Stimulated activated CD4-positive, alpha-beta T cell treated with anti-CD3 and anti-CD28 coated beads, Interleukin-1b, Interleukin-23, amount 100 ng/mL, for 4 hours (primary cell): ENCODE results near the gene CCDC63.

Experiments used
- DNase-seq, 2 donors: peaks; one replicate each; pipeline ENCODE4 v3.0.0-alpha.2; 2020; ENCODE audit warnings: low read depth in 2 of 2

CCDC63 gene

DNA sequence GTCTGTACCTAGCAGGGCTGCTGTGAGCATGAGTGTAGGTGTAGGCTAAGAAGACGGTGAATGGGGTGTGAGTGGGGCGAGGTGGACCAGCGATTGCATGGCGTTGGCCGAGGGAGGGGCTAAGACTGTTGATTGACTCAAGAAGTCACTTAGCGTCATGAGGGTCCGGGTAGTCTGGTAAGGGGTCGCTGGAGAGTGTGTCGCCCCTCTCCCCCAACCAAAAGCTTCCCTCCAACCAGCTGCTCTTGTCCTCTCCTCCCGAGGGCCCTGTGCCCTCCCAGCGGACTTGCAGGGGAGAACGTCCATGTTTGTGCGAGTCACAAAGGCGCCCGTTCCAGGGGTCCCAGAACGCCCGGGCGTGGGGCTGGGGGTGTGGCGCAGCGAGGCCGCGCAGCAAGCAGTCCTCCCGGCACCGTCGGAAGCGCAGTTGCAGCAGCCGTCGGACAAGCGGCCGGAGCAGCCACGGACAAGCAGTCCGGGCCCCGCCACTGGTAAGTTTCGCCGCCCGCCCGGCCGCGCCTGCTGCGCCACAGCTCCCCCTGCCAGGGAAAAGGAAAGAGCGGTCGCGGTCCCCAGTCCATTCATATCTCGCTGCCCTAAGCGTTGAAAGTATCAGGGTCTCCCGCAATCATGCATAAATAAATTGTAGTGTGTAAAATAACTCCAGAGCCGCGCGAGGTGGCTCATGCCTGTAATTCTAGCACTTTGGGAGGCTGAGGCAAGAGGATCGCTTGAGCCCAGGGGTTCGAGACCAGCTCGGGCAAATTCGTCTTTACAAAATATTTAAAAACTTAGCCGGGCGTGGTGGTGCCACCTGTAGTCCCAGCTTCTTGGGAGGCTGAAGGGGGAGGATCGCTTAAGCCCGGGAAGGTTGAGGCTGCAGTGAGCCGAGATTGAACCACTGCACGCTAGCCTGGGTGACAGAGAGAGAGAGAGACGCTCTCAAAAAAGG, at the start of gene CCDC63:
TSS of gene CCDC63 (plus strand) at position 373 of the 952 bp plus-strand sequence. CDS start 5,968 bp downstream, outside the sequence.
- DNase-seq, result peak in 1 of 2 donors; percentile 25

DNA sequence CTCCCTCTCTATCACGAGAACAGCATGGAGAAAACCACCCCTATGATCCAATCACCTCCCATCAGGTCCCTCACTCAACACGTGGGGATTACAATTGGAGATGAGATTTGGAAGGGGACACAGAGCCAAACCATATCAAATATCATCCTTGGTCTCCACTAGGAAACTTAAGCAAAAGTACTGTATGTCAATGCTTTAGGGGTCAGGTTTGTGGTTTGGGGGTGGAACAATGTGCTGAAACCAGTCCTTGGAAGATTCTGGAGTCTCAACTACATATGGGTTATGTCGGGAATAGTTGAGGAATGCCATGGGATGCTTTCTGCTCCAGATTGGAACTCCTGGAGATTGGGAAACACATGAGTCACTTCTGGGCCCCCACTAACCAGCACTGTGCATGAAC, 48.3 kb upstream of the CCDC63 start:
- DNase-seq, result no peak

DNA sequence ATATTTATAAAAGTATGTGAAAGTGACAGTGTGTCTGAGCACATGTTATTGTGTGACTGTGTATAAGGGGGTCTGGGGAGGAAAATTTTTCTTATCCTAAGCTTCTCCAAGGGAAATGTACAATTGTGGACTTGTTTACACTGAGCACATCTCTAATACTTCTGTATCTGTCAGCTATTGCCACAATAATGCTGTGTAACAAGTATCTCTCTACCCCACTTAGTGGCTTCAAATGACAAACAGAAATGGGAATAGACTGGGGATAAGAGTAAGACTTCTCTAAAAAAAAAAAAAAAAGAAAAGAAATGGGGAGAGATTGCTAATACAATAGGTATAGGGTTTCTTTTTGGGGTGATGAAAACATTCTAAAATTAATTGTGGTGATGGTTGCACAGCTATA, 44.3 kb upstream of the CCDC63 start:
- DNase-seq, result no peak

DNA sequence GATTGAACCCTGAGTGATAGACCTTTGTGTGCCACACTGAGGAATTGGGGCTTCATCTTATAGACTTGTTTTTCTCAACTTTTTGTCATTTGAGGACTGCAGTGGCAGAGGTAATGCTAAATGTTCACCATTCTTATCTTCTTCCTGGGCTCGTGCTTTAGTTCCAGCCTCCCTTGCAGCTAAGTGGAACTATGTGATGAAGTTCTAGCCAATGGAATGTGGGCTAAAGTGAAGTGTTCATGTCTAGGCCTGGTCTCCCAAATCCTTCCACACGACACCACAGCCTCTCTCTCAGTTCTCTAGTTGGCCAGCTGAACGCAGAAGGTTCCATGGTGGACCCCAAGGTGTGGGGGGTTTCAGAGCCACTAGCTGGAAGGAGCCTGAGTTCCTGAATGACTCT, 42.4 kb upstream of the CCDC63 start:
- no peak for DNase-seq

DNA sequence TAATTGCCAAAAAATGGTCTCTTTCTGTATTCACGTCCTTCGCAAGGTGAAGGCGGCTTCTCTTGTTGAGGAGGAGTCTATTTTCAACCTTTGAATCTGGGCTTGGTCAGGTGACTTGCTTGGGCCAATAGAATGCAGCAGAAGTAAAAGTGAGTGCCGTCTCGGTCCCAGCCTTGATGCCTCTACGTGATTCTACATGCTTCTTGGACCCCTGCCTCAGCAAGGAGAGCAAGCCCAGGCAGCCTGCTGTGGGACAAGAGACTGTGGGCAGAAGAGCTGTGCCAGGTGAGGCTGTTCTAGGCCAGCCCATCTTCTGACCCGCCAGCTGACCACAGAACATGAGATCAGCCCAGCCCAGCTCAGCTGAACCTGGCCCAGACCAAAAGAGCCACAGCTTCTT, 39.1 kb upstream of the CCDC63 start:
- no peak for DNase-seq

DNA sequence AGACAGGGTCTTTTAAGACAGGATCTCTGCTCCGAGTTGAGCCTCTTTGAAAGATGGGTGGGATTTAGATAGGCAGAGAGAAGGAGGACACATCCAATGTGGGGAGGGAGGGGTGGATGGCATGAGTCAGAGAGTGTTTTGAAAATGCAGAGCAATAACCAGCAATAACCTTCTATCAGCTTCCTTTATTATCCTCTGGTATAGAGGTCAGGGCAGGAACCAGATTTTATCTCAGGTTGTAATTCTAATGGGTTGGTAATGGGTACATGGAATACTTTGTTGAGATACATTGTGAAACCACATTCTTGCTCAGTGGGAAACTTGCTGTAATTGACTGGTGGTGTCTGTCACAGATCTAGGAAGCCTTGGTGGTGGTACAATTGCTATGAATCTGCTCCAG, 37.6 kb upstream of the CCDC63 start:
- DNase-seq, result no peak

DNA sequence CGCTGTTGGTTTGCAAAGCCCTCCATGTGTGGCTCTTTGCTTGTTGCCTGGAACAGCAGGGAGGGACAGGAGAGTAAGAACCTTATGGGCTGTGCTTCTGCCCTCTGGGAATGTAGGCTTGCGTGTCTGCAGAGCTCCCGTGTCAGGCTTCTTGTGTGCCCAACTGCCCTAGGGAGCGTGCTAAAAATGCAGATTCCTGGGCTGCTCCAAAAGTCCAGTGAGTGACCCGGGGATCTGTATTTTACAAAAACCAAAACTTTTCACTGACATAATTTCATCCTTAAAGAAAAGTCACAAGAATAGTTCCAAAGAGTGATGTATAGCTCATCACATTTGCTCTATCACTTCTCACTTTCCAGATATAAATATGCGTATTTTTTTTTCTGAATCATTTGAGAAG, 34.8 kb upstream of the CCDC63 start:
- DNase-seq, result no peak

DNA sequence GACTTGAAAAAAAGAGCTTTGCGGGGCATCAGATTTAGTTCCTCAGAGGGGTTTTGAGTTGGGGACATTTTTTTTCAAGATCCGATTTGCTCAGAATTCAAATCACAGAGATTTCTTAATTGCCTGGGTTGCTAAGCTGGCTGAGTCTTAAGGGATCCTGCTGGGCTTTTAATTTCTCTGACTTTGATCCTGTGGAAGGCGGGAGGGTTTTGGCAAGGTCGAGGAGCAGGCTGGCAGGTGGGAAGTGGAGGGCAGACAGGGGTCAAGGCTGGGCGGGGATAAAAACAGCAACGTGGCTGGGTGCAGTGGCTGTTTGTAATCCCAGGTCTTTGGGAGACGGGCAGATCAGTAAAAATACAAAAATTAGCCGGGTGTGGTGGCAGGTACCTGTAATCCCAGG, 33.5 kb upstream of the CCDC63 start:
- no peak for DNase-seq

DNA sequence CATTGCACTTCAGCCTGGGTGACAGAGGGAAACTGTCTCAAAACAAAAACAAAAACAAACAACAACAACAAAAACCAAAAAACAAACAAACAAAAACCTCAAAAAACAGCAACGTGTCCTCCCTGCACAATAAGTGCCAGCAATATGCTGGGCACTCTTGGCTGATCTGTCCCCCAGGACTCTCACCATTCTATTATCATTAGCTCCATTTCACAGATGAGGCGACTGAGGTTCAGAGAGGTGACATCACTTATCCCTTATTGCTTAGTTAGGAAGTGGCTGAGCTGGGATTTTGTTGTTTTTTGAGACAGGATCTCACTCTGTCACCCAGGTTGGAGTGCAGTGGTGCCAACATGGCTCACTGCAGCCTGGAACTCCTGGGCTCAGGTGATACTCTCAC, 33.0 kb upstream of the CCDC63 start:
- DNase-seq, result no peak

DNA sequence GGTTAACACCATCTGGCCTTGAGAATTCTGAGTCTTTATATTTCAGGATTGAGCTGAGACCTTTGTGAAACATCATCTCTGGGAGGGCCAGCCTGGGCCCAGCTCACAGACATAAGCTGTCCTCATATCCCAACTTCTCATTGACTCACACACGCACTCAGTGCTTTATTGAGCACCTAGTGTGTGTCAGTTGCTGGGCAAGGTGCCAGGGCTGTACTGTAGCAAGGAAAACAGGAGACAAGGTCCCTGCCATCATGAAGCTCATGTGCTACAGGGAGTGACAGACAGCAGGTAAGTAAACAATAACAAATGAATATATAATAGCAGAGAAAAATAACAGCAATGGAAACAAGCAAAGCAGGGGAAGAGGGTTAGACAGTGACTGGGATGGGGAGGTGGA, 30.5 kb upstream of the CCDC63 start:
- no peak for DNase-seq

DNA sequence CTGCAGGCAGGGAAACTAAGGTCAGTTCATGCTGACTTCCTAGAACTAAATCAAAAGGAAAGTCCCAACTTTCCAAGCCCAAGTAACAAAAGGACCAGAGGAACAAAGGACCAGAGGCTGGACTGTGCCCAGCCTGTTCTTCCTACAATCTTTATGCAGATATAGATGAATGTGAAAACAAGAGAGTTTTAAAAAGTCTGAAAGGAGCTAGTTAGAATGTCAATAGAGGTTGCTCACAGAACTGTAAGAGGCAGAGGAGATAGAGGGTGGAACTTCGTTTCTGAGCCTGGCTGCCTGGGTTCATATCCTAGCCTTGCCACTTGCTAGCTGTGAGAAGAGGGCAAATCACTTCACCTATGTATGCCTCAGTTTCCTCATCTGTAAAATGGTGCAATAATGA, 30.0 kb upstream of the CCDC63 start:
- no peak for DNase-seq

DNA sequence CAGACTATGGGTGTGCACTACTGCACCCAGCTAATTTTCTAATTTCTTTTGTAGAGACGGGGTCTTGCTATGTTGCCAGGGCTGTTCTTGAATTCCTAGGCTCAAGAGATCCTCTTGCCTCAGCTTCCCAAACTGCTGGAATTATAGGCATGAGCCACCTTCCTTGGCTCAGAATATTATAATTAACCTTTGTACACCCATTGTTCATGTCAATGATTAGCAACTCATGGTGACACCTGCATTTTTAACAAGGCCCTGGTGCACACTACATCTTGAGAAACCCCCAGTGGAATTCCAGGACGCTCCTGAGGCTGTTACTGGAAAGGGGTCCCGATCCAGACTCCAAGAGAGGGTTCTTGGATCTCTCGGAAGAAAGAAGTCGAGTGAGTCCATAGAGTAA, 28.3 kb upstream of the CCDC63 start:
- DNase-seq, result no peak

DNA sequence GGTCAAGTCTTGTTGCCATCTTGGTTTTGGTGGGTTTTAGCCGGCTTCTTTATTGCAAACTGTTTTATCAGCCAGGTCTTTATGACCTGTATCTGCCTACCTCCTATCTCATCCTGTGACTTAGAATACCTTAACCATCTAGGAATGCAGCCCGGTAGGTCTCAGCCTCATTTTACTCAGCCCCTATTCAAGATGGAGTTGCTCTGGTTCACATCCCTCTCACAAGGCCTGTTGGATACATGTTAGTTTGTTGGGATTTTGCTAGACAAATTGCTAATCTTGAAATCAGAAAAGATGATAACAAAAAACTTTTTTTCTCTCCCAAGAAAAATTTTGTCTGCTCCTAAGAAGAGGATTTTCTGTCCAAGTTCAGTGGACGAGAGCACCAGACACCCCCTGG, 27.6 kb upstream of the CCDC63 start:
- DNase-seq, result no peak

DNA sequence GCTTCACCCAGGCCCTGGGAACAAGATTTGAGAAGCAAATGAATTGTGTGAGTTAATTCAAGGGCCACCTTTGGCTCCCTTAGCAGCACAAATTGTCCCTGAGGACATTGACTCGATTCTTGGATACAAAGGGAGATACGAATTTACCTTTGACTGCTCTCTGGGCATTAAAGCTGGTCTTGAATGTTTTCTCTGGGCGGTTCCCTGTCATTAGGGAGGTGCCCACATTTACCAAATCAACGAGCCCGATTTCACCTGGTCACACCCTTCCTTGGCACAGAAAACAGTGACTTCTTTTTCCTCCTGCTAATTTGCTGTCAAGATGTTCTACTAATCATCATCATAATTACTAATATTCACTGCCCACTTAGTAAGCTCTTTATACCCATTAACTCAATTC, 27.1 kb upstream of the CCDC63 start:
- DNase-seq, result no peak

DNA sequence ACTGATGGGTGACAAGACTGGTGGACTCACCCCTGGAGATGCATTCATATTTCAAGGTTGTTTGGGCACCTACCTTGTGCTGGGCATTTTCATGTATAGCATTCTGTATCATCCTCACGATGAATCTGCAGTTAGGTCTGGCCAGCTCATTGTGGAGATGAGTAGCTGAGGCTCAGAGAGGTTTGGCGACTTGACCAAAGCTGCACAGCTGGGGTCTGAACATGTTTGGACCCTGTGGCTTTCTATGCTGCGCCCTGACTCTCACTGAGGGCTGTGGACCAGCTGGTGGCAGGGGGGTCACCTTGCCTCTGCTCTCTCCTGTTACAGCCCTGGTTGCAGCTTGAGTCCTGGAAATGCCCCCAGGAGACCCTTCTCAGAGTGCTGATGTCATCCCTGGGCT, 24.9 kb upstream of the CCDC63 start:
- no peak for DNase-seq

DNA sequence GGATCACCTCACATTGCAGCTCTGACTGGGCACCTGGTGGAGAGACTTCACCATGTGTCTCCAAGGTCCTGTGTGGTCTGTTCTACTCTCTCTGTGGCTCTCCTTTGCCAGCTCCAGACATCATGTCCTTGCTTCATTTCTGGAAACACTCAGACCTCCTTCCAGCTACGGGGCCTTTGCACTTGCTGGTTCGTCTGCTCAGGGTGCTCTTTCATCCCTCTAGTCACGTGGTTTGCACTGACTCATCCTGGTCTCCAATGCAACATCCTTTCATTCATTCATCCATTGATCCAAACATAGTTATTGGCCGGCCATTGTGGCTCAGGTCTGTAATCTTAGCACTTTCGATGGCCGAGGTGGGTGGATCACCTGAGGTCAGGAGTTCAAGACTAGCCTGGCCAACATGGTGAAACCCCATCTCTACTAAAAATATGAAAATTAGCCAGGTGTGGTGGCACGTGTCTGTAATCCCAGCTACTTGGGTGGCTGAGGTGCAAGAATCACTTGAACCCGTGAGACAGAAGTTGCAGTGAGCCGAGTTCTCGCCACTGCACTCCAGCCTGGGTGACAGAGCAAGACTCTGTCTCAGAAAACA, 23.9 kb upstream of the CCDC63 start:
- no peak for DNase-seq

DNA sequence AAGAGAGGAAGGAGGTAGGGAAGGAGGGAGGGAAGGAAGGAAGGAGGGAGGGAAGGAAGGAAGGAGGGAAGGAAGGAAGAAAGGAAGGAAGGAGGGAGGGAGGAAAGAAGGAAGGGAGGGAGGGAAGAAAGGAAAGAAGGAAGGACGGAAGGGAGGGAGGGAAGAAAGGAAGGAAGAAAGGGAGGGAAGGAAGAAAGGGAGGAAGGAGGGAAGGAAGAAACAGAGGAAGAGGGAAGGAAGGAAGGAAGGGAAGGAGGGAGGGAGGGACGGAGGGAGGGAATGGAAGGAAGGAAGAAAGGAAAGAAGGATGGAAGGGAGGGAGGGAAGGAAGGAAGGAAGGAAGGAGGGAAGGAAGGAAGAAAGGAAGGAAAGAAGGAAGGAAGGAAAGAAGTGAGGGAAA, 22.4 kb upstream of the CCDC63 start:
- DNase-seq, result no peak

DNA sequence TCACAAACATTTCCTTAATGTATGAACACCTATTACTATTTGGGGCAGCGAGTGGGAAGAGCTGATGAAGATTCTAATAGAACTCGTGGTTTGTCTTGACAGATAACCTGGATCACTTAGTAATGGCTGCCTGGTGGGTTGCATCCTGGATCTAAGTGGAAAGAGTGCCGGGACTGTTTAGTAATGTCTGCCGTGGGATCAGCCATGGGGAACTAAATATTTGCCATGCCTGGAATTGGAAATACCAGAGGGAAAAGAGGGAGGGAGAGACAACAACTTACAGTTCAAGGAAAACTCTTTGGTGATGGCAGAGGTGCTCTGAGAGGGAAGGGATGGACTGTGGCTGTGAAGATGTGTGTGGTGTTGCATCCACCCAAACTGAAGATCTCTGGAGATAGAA, 21.3 kb upstream of the CCDC63 start:
- no peak for DNase-seq

DNA sequence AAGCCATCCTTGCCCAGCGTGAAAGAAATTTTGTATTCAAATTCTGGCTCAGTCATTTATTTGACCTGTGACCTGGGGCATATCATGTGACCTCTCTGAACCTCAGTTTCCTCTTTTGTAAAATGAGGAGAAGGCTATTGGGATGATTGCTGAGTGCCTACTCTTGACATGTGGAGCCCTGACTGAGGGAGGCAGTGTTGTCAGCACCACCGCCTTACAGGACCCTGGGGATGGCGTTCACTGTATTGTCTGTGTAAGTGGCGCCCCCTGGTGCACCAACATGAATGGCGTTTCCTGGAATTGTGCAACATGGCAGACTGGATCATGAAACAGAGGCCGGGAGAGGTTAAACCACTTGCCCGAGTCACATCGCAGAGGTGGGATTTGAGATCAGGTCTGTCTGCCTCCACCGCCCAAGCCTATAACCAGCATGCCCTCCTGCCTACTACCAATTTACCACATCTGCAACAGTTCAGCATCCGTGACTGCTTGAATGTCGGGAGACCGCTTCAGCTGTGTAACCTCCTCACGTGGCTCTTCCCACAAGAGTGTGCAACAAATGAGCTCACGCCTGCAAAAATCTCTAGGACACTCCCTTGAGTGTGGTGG, 20.1 kb upstream of the CCDC63 start:
- peak; percentile 80 to 87 for DNase-seq

DNA sequence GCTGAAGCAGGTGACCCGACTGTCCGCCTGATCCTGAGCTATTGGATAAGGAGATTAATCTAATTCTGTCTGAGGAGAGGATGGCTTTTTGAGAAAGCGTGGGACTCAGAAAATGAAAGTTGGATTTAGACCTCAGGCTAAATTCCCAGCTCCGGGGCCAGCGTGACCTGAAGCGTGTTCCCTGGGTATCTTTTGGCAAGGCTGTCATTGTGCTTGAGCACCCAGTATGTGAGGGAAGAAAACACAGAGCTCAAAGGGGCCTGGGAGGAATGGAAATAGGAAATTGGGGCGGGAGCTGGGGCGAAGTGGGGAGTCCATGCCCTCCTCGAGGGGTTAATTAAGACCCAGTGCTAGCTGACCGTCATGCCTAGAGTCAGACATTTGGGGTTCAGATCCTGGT, 17.5 kb upstream of the CCDC63 start:
- no peak for DNase-seq

DNA sequence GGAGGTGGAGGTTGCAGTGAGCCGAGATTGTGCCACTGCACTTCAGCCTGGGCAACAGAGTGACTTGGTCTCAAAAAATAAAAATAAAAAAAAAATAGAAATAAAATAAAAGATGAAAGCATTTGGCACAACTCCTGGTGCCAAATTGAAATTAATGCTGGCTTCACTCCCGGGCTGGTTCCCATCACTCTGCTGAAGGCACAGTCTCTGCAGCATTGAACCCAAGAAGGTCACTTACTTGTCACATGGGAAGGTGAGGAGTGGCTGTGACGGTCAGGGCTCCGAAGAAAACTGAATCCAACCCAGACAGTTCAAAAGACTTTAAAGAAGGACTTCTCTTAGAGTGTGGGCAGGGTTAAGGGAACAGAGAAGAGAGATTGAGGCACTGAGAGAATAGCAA, 10.5 kb upstream of the CCDC63 start:
- no peak for DNase-seq

DNA sequence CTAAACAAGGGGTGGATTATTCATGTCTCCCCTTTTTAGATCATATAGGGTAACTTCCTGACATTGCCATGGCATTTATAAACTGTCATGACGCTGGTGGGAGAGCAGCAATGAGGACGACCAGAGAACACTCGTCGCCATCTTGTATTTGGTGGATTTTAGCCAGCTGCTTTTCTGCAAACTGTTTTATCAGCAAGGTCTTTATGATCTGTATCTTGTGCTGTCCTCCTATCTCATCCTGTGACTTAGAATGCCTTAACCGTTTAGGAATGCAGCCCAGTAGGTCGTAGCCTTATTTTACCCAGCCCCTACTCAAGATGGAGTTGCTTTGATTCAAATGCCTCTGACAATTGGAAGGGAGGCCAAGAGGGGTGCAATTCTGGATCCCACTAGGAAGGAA, 5.8 kb upstream of the CCDC63 start:
- DNase-seq, result no peak

DNA sequence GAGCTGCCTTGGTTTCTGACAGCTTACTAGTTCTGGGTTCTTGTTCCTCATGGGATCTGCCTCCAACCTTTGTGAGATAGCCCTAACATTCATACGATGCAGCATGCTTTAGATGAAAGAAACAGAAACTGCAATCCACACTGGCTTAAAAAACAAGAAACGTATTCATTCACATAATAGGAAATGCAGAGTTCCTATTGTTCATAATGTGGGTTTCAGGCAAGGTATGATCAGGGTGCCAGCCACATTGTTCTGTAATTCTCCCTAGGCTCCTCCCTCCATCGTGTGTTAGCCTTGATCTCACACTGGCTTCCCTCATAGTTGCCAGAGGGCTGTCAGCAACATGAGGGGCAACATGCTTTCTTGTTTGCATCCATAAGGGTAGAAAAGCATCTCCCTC, 2.7 kb upstream of the CCDC63 start:
- DNase-seq, result no peak
